ENCODE results near the gene NTHL1. TPM values are rescaled to one million over a fixed set of nuclear protein-coding genes. Genes with fewer than 3 reads are reported as not detected.

NTHL1 gene
- total RNA-seq, 4 donors from 2014 or later, result 7.1 to 18.1 (median 10.9) TPM

DNA sequence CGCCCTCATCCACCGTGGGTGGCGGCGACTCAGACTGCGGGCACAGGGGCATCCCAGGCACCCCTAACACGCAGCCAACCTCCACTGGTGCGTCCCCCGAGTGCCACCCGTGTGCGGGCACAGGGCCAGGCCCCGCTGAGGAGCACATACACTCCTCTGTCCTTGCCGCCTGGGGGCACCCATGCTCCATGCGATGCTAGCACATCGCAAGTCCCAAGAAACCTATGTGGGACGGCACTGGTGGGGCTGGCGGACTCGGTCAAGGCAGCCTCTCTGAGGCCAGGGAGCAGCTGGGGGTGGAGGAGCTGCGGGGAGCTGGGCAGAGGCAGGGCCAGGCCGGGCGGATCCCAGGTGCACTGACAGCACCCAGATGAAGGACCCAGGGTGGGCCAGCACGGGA, 42.0 kb downstream of the NTHL1 start:
- ATAC-seq (ENCODE audit: low FRiP score) (no peak), DNase-seq (ENCODE audit: low spot score) (no peak)
- no peak for TF ChIP-seq CTCF (IDR thresholded peaks at IDR 0.05)

DNA sequence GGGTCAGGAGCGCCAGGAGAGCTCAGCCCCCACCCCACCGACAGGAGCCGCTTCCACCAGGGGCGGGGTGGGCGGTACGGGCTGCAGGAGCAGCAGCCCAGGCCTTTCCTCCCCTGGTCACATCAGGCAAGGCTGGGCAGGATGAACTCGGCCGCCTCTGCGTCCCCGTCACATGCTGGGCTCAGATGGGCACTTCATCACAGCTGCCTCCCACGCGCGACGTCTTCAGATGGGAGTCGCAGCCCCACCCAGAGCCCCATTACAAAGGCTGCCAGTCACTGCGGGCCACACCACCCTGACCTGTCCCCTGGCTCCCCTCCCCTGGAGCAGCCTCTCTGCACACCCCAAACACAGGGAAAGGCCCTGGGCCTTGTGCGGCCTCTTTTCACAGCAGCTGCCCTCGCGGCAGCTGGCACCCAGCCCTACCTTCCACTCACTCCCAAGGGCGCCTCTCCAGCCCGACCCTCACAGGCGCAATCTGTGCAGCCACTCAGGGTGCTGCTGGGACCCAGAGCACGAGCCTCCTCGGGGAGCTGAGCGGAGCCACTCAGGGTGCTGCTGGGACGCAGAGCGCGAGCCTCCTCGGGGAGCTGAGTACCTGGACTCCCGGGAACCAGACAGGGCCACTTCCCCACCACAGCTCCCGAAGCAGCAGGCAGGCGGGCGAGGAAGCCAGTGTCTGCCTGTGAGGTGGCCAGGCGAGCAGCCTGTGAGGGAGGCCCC, 42.7 kb downstream of the NTHL1 start:
- no peak for ATAC-seq (ENCODE audit: low FRiP score)
- no peak for TF ChIP-seq CTCF (IDR thresholded peaks at IDR 0.05)
- DNase-seq (ENCODE audit: low spot score), result no peak

DNA sequence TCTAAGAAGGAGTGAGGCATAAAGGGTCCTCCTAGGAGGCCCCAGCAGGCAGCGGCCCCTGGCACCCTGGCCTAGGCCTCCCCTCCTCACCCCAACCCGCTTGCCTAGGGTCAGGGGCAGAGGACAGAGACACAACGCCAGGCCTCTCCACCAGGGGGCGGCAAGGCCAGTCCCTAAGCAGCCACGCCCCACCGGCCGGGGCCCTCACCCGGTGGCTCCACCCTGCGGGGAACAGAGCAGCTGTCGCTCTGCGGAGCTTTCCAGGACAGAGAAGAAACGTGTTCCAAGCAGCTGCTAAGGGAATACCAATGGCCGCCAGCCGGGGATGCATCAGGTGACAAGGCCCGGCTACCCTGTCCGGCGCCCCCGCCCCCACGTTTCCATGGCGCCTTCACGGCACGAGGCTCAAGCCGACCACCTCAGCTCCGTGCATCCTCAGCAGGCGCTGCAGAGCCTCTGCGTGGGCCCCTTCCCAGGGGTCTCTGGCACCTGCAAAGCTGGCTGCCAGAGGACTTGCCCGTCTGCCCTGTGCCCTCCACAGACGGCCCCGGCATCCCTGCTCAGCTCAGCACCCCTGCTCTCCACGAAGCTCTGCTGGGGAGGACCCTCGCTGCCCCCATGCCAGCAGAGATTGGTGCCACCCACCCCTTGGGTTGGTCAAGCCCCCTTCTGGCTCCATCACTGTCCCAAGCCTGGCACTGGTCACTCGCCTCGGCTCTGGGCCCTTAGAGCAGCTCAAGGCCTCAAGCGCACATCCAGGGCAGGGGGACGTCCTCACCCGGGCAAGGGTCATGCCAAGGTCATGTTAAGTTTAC, 43.6 kb downstream of the NTHL1 start:
- peak; percentile 77 for DNase-seq (ENCODE audit: low spot score)
- ATAC-seq (ENCODE audit: low FRiP score), result no peak
- peak in 1 of 3 donors; percentile 90 for TF ChIP-seq CTCF (IDR thresholded peaks at IDR 0.05)

DNA sequence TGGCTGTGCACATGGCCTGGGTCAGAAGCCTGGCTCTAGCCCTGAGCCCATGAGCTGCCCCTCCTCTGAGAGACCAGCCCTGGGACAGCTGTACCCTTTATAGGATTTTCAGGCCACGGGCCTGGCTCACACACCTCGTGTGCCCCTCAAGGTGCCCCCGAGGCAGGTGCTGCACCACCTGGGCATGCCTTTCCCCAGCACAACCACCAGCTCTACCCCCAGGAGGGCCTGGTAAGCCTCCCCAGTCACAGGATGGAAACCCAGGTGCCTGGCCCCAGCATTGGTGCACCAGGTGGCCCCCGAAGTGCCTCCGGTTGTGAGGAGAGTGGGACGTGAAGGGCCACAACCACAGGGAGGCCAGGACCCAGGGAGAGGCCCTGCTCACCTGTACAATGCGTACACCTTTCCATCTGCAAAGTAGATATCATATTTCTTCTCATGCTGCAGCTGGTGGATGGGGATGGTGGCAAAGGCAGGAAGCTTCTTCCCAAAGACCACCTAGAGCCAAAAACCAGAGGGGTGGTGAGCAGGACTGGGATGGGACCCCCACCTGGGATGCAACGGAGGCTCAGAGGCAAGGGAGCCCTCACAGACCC, 44.3 kb downstream of the NTHL1 start:
- DNase-seq (ENCODE audit: low spot score) (no peak), ATAC-seq (ENCODE audit: low FRiP score) (no peak)
- no peak for TF ChIP-seq CTCF (IDR thresholded peaks at IDR 0.05)

DNA sequence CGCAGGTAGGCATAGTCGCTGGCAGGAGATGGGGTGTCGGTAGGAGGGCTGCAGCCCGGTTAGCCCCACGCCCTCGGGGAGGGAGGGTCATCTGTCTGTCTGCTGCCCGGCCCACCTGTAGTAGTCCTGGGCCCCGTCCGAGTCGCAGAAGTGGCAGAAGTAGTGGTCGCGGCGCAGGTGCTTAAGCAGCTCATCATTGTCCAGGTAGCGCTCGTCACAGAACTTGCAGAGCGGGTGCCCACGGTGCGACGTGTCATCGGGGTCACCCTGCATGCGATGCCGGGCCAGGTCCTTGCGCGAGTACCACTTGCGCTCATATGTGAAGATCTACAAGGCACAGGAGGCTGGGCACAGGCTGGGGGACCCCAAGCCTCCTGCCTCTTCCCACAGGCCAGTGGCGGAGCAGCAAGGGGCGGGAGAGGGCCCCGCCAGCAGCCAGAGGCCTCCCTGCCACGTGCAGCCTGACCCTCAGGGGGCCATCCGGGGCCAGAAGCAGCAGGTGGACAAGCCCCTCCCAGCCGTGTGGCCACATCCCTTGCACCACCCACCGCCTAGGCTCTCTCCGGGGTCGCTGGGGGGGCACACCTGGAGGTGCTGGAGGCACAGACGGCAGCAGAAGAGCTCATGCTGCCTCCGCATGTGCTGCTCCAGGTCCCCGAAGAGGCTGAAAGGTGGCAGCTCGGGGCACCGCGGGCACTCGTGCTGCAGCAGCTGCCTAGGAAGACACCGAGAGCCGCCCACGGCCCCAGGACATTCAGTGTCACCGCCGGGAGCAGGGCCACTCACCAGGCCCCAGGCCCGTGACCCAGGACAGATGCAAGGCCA, 45.0 kb downstream of the NTHL1 start:
- DNase-seq (ENCODE audit: low spot score) (no peak), ATAC-seq (ENCODE audit: low FRiP score) (no peak)
- TF ChIP-seq CTCF (IDR thresholded peaks at IDR 0.05), result no peak

- no peak for ATAC-seq (ENCODE audit: low FRiP score)
- TF ChIP-seq CTCF (IDR thresholded peaks at IDR 0.05), result no peak
These were observed 45.9 kb downstream of the NTHL1 start for GRCh38 chr16:2001456-2002355.

More at GRCh38 chr16:2001456-2002355, 45.9 kb downstream of the NTHL1 start:
- DNase-seq (ENCODE audit: low spot score), result no peak

Data from omental fat pad (tissue), 4 donors.